ENCODE measurements around the gene ZNF319. TPM values are rescaled to one million over a fixed set of nuclear protein-coding genes. Genes with fewer than 3 reads are reported as not detected.
A peak's percentile ranks its signal among the peaks of the same experiment; 100 is the strongest.

The ZNF319 gene
- total RNA-seq, 1 donor from 2014 or later: 8.3 TPM

- Mint-ChIP-seq H3K4me1 (peaks cover 34% of the 10 kb centered on the region), H3K4me3 (peak within 1 kb of the TSS; percentile 96), H3K9me3 (no peaks in the 10 kb centered on the region), H3K27ac (peak within 1 kb of the TSS; percentile 89), H3K36me3 (ENCODE audit: low read depth) (peaks cover 38% of the 10 kb centered on the region), H3K27me3 (no peaks in the 10 kb centered on the region)
- DNase-seq: peak; percentile 97
- intact Hi-C loops (cut with micrococcal nuclease): loop anchor here (1.0 to 2.0 kb wide), 6 partner anchors 17 to 266 kb away; partner anchors contain the start of genes CFAP20, KATNB1 and MMP15
Measured at GRCh38 chr16:58000706-58001676, 519 bp upstream of the ZNF319 start, which contains the start of gene USB1. Gene USB1 (plus strand): TSS chr16:58001407. CDS start chr16:58001484, 77 bp downstream.

GRCh38 chr16:57999366-57999970, 1.0 kb downstream of the ZNF319 start:
- H3K27me3 Mint-ChIP-seq: no peaks in the 10 kb centered on the region
- H3K36me3 Mint-ChIP-seq (ENCODE audit: low read depth): peaks cover 40% of the 10 kb centered on the region
- H3K27ac Mint-ChIP-seq: peak overlapping the region; percentile 87
- peaks cover 46% of the 10 kb centered on the region for H3K4me1 Mint-ChIP-seq
- intact Hi-C loops (cut with micrococcal nuclease): loop anchor here (1.0 to 5.0 kb wide), 2 partner anchors 192 to 242 kb away; no protein-coding TSS in a partner anchor
- H3K4me3 Mint-ChIP-seq: peak overlapping the region; percentile 81
- peak; percentile 82 for DNase-seq
- H3K9me3 Mint-ChIP-seq: no peaks in the 10 kb centered on the region

- H3K27ac Mint-ChIP-seq: peak overlapping the region; percentile 87
- no peaks in the 10 kb centered on the region for H3K9me3 Mint-ChIP-seq
- H3K4me3 Mint-ChIP-seq: peak overlapping the region; percentile 81
- H3K4me1 Mint-ChIP-seq: peaks cover 47% of the 10 kb centered on the region
- H3K36me3 Mint-ChIP-seq (ENCODE audit: low read depth): peaks cover 37% of the 10 kb centered on the region
- intact Hi-C loops (cut with micrococcal nuclease): loop anchor here (1.0 to 5.0 kb wide), 2 partner anchors 192 to 242 kb away; no protein-coding TSS in a partner anchor
- no peak for DNase-seq
- H3K27me3 Mint-ChIP-seq: no peaks in the 10 kb centered on the region
Measured at GRCh38 chr16:57998992-57999365, 1.5 kb downstream of the ZNF319 start.

GRCh38 chr16:57998486-57998885, 2.0 kb downstream of the ZNF319 start:
- H3K9me3 Mint-ChIP-seq: no peaks in the 10 kb centered on the region
- H3K4me1 Mint-ChIP-seq: peaks cover 44% of the 10 kb centered on the region
- peak overlapping the region; percentile 81 for H3K4me3 Mint-ChIP-seq
- peaks cover 34% of the 10 kb centered on the region for H3K36me3 Mint-ChIP-seq (ENCODE audit: low read depth)
- H3K27me3 Mint-ChIP-seq: no peaks in the 10 kb centered on the region
- DNase-seq: peak; percentile 90
- H3K27ac Mint-ChIP-seq: peak overlapping the region; percentile 87
- intact Hi-C loops (cut with micrococcal nuclease): loop anchor here (5.0 kb wide), 1 partner anchor 191 kb away; no protein-coding TSS in a partner anchor

- Mint-ChIP-seq H3K4me3 (peak overlapping the region; percentile 81), H3K36me3 (ENCODE audit: low read depth) (peaks cover 29% of the 10 kb centered on the region), H3K27ac (peak overlapping the region; percentile 39), H3K9me3 (no peaks in the 10 kb centered on the region), H3K4me1 (peaks cover 44% of the 10 kb centered on the region), H3K27me3 (no peaks in the 10 kb centered on the region)
- DNase-seq: no peak
- intact Hi-C loops (cut with micrococcal nuclease): loop anchor here (5.0 kb wide), 1 partner anchor 190 kb away; no protein-coding TSS in a partner anchor
Measured at GRCh38 chr16:57997528-57998265, 2.8 kb downstream of the ZNF319 start.

GRCh38 chr16:57997176-57997527, 3.3 kb downstream of the ZNF319 start:
- Mint-ChIP-seq H3K4me1 (peaks cover 40% of the 10 kb centered on the region), H3K4me3 (peak overlapping the region; percentile 47), H3K27me3 (no peaks in the 10 kb centered on the region), H3K9me3 (no peaks in the 10 kb centered on the region), H3K36me3 (ENCODE audit: low read depth) (peaks cover 24% of the 10 kb centered on the region), H3K27ac (no peak overlapping the region)
- DNase-seq: no peak
- intact Hi-C loops (cut with micrococcal nuclease): loop anchor here (5.0 kb wide), 1 partner anchor 190 kb away; no protein-coding TSS in a partner anchor

- DNase-seq: no peak
- H3K36me3 Mint-ChIP-seq (ENCODE audit: low read depth): peaks cover 24% of the 10 kb centered on the region
- intact Hi-C loops (cut with micrococcal nuclease): loop anchor here (5.0 kb wide), 1 partner anchor 189 kb away; no protein-coding TSS in a partner anchor
- no peaks in the 10 kb centered on the region for H3K9me3 Mint-ChIP-seq
- no peaks in the 10 kb centered on the region for H3K27me3 Mint-ChIP-seq
- H3K4me3 Mint-ChIP-seq: no peak overlapping the region
- no peak overlapping the region for H3K27ac Mint-ChIP-seq
- peaks cover 34% of the 10 kb centered on the region for H3K4me1 Mint-ChIP-seq
Measured at GRCh38 chr16:57996406-57997175, 3.9 kb downstream of the ZNF319 start.

GRCh38 chr16:57995721-57996405, 4.6 kb downstream of the ZNF319 start:
- H3K36me3 Mint-ChIP-seq (ENCODE audit: low read depth): peaks cover 21% of the 10 kb centered on the region
- no peak overlapping the region for H3K4me3 Mint-ChIP-seq
- no peaks in the 10 kb centered on the region for H3K9me3 Mint-ChIP-seq
- DNase-seq: no peak
- no peaks in the 10 kb centered on the region for H3K27me3 Mint-ChIP-seq
- H3K4me1 Mint-ChIP-seq: peaks cover 32% of the 10 kb centered on the region
- no peak overlapping the region for H3K27ac Mint-ChIP-seq
- intact Hi-C loops (cut with micrococcal nuclease): loop anchor here (5.0 kb wide), 1 partner anchor 189 kb away; no protein-coding TSS in a partner anchor

- Mint-ChIP-seq H3K27ac (no peak overlapping the region), H3K27me3 (no peaks in the 10 kb centered on the region), H3K9me3 (no peaks in the 10 kb centered on the region), H3K36me3 (ENCODE audit: low read depth) (peaks cover 21% of the 10 kb centered on the region), H3K4me3 (peak overlapping the region; percentile 28), H3K4me1 (peaks cover 32% of the 10 kb centered on the region)
- intact Hi-C loops (cut with micrococcal nuclease): loop anchor here (5.0 kb wide), 1 partner anchor 187 kb away; no protein-coding TSS in a partner anchor
- DNase-seq: peak; percentile 85
Measured at GRCh38 chr16:57994778-57995177, 5.7 kb downstream of the ZNF319 start.

- H3K27ac Mint-ChIP-seq: no peak overlapping the region
Measured at GRCh38 chr16:57994361-57994760, 6.1 kb downstream of the ZNF319 start.

GRCh38 chr16:57993897-57994296, 6.6 kb downstream of the ZNF319 start:
- Mint-ChIP-seq H3K9me3 (no peaks in the 10 kb centered on the region), H3K27me3 (no peaks in the 10 kb centered on the region), H3K4me1 (peaks cover 27% of the 10 kb centered on the region), H3K4me3 (no peak overlapping the region), H3K36me3 (ENCODE audit: low read depth) (peaks cover 21% of the 10 kb centered on the region), H3K27ac (no peak overlapping the region)
- intact Hi-C loops (cut with micrococcal nuclease): no loop called here
- DNase-seq: no peak

More at GRCh38 chr16:57994361-57994760, 6.1 kb downstream of the ZNF319 start:
- H3K9me3 Mint-ChIP-seq: no peaks in the 10 kb centered on the region
- H3K27me3 Mint-ChIP-seq: no peaks in the 10 kb centered on the region
- H3K4me3 Mint-ChIP-seq: peak overlapping the region; percentile 28
- H3K36me3 Mint-ChIP-seq (ENCODE audit: low read depth): peaks cover 21% of the 10 kb centered on the region
- intact Hi-C loops (cut with micrococcal nuclease): no loop called here
- H3K4me1 Mint-ChIP-seq: peaks cover 31% of the 10 kb centered on the region
- no peak for DNase-seq

GRCh38 chr16:57993438-57993837, 7.0 kb downstream of the ZNF319 start:
- Mint-ChIP-seq H3K4me1 (peaks cover 22% of the 10 kb centered on the region), H3K36me3 (ENCODE audit: low read depth) (peaks cover 20% of the 10 kb centered on the region), H3K27me3 (no peaks in the 10 kb centered on the region), H3K27ac (no peak overlapping the region), H3K4me3 (no peak overlapping the region), H3K9me3 (no peaks in the 10 kb centered on the region)
- intact Hi-C loops (cut with micrococcal nuclease): no loop called here
- DNase-seq: no peak

All from activated CD4-positive, alpha-beta T cell treated with anti-CD3 and anti-CD28 coated beads, Interleukin-2, amount 10 ng/mL, durations not matched to agents 24 days and 14 days (primary cell).